Breast epithelium (tissue), 3 donors: Measurements from ENCODE around the gene PDE4D.

Experiments
- CTCF ChIP-seq, 3 donors: fragments of 450-650 bp; IDR thresholded peaks; one replicate each; pipeline ENCODE4 v1.5.1; 2016 to 2017; ENCODE audit warnings: antibody characterized with exemption in 3 of 3, mild to moderate bottlenecking in 3 of 3, moderate library complexity in 3 of 3
- POLR2AphosphoS5 ChIP-seq, 3 donors: sonication (generic); formaldehyde crosslinking; IDR thresholded peaks; one replicate each; pipeline ENCODE4 v1.6.1; 2017; ENCODE audit warnings: antibody characterized with exemption in 3 of 3

GRCh38 chr5:59769832-59770231 lies 123.7 kb downstream of the PDE4D start:
- no peak for TF ChIP-seq CTCF (IDR thresholded peaks at IDR 0.05)
- TF ChIP-seq POLR2AphosphoS5 (IDR thresholded peaks at IDR 0.05), result no peak
